ENCODE data around the gene KCNMA1.

KCNMA1 gene

DNA sequence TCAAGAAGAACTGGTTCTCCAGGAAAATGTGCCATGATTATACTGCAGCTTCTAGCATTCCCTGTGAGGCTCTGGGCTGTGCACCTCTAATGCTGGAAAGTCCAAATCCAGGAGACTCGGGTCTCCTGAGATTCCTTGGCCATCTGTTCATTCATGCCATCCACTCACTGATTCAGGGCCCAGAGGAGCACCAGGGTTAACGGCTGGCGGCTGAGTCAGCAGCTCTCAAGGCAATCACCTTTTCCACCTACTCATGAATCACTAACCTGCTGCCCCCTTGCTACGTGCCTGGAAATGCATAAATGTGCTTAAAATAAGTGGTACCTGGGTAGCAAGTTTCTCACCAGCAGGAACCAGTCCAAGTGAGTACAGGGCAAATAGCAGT is 132.7 kb downstream of the KCNMA1 start:
- H4K8ac ChIP-seq (ENCODE audit: low read length) = peak overlapping the region; percentile 66
- H3K79me1 ChIP-seq (replicated peaks; ENCODE audit: low read length, poor library complexity, severe bottlenecking) = peaks cover 13% of the 10 kb centered on the region
- peaks cover 26% of the 10 kb centered on the region for H3K4me1 ChIP-seq (ENCODE audit: control insufficient read depth, insufficient read depth, low read depth, low read length)
- H2AK5ac ChIP-seq (ENCODE audit: low read length, severe bottlenecking) = peak overlapping the region; percentile 17
- no peaks in the 10 kb centered on the region for H3K27me3 ChIP-seq (ENCODE audit: control insufficient read depth in 1 of 2, insufficient read depth in 1 of 2, low read length in 2 of 2)
- H3K14ac ChIP-seq (ENCODE audit: low read length in 2 of 2) = no peak overlapping the region
- H2BK15ac ChIP-seq (ENCODE audit: low read depth, poor library complexity, severe bottlenecking) = peak overlapping the region; percentile 53
- peak overlapping the region; percentile 79 to 97 for H2BK12ac ChIP-seq (ENCODE audit: low read length in 2 of 2)
- H3K23ac ChIP-seq (ENCODE audit: low read length in 2 of 2) = no peak overlapping the region
- 35% methylated on average over 3 of the region's 4 CpGs for WGBS
- H4K91ac ChIP-seq (ENCODE audit: low read length) = peak overlapping the region; percentile 52
- H3K4me2 ChIP-seq (ENCODE audit: low read length, poor library complexity, severe bottlenecking) = no peak overlapping the region
- H3K9ac ChIP-seq (ENCODE audit: low read length) = peak overlapping the region; percentile 65
- DNase-seq = peak; percentile 57
- H3K18ac ChIP-seq (ENCODE audit: low read depth in 1 of 2, low read length in 2 of 2) = peak overlapping the region; percentile 31 to 91
- H2AFZ ChIP-seq (ENCODE audit: low read depth, low read length) = no peak overlapping the region
- H2BK120ac ChIP-seq (ENCODE audit: low read depth, low read length) = peak overlapping the region; percentile 84
- no peak overlapping the region for H2BK5ac ChIP-seq (ENCODE audit: low read depth, low read length, poor library complexity, severe bottlenecking)
- H3K27ac ChIP-seq (ENCODE audit: low read length, poor library complexity, severe bottlenecking) = peak overlapping the region; percentile 91
- peak overlapping the region in 1 of 2 experiments; percentile 39 for H3K4me3 ChIP-seq (ENCODE audit: insufficient read depth in 1 of 2, low read depth in 1 of 2, low read length in 2 of 2)
- H3K36me3 ChIP-seq (ENCODE audit: control insufficient read depth in 1 of 2, insufficient read depth in 2 of 2, low read depth in 1 of 2, low read length in 2 of 2) = no peaks in the 10 kb centered on the region
- no peaks in the 10 kb centered on the region for H3K9me3 ChIP-seq (ENCODE audit: control insufficient read depth, low read length)
- peak overlapping the region in 1 of 2 experiments; percentile 6 for H3K4ac ChIP-seq (ENCODE audit: low read depth in 1 of 2, low read length in 2 of 2)

DNA sequence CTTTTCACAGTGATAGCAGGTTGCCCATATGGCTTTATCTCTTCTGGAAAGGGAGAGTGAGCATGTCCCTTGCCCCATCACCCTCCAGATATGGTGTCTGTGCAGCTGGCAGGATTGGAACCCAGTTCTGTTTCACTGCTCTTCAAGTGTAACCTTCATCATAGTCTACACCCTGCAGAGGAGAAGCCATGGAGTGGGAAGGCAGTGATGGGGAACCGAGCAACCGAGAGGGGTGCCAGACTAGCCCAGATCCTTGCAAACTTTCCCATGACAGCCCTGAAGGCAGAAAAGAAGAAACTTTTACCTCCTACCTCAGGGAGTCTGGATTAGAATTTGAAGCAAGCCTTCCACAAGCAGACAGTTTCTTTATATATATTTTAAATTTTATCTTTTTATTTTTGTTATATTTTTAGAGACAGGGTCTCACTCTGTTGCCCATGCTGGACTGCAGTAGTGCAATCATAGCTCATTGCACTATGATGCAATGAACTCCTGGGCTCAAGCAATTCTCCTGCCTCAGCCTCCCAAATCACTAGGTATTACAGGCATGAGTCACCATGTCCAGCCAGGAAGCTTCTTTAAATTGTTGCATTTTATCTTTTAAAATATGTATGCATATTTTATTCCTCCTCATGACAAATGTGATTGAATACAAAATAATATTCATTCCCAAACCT is 133.3 kb downstream of the KCNMA1 start:
- peak overlapping the region; percentile 51 for H2BK120ac ChIP-seq (ENCODE audit: low read depth, low read length)
- peaks cover 10% of the 10 kb centered on the region for H3K79me1 ChIP-seq (replicated peaks; ENCODE audit: low read length, poor library complexity, severe bottlenecking)
- peak overlapping the region; percentile 7 for H2AK5ac ChIP-seq (ENCODE audit: low read length, severe bottlenecking)
- H3K23ac ChIP-seq (ENCODE audit: low read length in 2 of 2) = peak overlapping the region in 1 of 2 experiments; percentile 77
- H3K4me1 ChIP-seq (ENCODE audit: control insufficient read depth, insufficient read depth, low read depth, low read length) = peaks cover 26% of the 10 kb centered on the region
- H2BK15ac ChIP-seq (ENCODE audit: low read depth, poor library complexity, severe bottlenecking) = peak overlapping the region; percentile 66
- H2BK12ac ChIP-seq (ENCODE audit: low read length in 2 of 2) = peak overlapping the region; percentile 50 to 80
- peak overlapping the region; percentile 70 for H4K91ac ChIP-seq (ENCODE audit: low read length)
- peak overlapping the region; percentile 91 for H3K27ac ChIP-seq (ENCODE audit: low read length, poor library complexity, severe bottlenecking)
- H3K9ac ChIP-seq (ENCODE audit: low read length) = peak overlapping the region; percentile 65
- no peaks in the 10 kb centered on the region for H3K27me3 ChIP-seq (ENCODE audit: control insufficient read depth in 1 of 2, insufficient read depth in 1 of 2, low read length in 2 of 2)
- 85% methylated on average over 2 of the region's 2 CpGs for WGBS
- no peak overlapping the region for H2AFZ ChIP-seq (ENCODE audit: low read depth, low read length)
- H3K4me2 ChIP-seq (ENCODE audit: low read length, poor library complexity, severe bottlenecking) = no peak overlapping the region
- DNase-seq = peak; percentile 50
- no peak overlapping the region for H3K4ac ChIP-seq (ENCODE audit: low read depth in 1 of 2, low read length in 2 of 2)
- no peaks in the 10 kb centered on the region for H3K36me3 ChIP-seq (ENCODE audit: control insufficient read depth in 1 of 2, insufficient read depth in 2 of 2, low read depth in 1 of 2, low read length in 2 of 2)
- peak overlapping the region; percentile 46 to 88 for H3K18ac ChIP-seq (ENCODE audit: low read depth in 1 of 2, low read length in 2 of 2)
- H3K14ac ChIP-seq (ENCODE audit: low read length in 2 of 2) = peak overlapping the region in 1 of 2 experiments; percentile 69
- H4K8ac ChIP-seq (ENCODE audit: low read length) = no peak overlapping the region
- H3K4me3 ChIP-seq (ENCODE audit: insufficient read depth in 1 of 2, low read depth in 1 of 2, low read length in 2 of 2) = no peak overlapping the region
- no peak overlapping the region for H2BK5ac ChIP-seq (ENCODE audit: low read depth, low read length, poor library complexity, severe bottlenecking)
- no peaks in the 10 kb centered on the region for H3K9me3 ChIP-seq (ENCODE audit: control insufficient read depth, low read length)

DNA sequence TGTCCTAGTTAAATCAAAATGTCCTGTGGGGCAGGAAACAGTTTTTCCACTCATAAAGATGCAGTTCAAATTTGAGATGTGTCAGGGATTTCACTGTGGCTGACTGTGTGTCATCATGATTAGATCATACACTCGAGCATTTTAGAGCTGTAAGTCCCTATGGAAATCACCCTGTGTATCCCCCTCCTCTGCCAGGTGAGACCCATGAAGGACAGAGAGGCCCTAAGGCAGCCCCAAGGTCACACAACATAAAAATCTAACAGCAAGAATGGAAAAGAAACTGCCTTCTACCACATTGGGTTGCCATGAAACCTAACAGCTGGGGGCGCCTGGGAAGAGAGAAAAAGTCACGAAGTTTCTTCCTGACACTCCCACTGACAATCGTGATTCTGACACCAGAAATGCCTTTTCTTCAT is 135.8 kb downstream of the KCNMA1 start:
- H3K23ac ChIP-seq (ENCODE audit: low read length in 2 of 2) = no peak overlapping the region
- H3K27me3 ChIP-seq (ENCODE audit: control insufficient read depth in 1 of 2, insufficient read depth in 1 of 2, low read length in 2 of 2) = no peaks in the 10 kb centered on the region
- peak overlapping the region; percentile 27 for H4K8ac ChIP-seq (ENCODE audit: low read length)
- H2AFZ ChIP-seq (ENCODE audit: low read depth, low read length) = no peak overlapping the region
- peak; percentile 73 for DNase-seq
- peak overlapping the region; percentile 81 for H3K9ac ChIP-seq (ENCODE audit: low read length)
- H3K4me1 ChIP-seq (ENCODE audit: control insufficient read depth, insufficient read depth, low read depth, low read length) = peaks cover 28% of the 10 kb centered on the region
- H2AK5ac ChIP-seq (ENCODE audit: low read length, severe bottlenecking) = peak overlapping the region; percentile 27
- peak overlapping the region in 1 of 2 experiments; percentile 28 for H3K4me3 ChIP-seq (ENCODE audit: insufficient read depth in 1 of 2, low read depth in 1 of 2, low read length in 2 of 2)
- no peak overlapping the region for H2BK5ac ChIP-seq (ENCODE audit: low read depth, low read length, poor library complexity, severe bottlenecking)
- H2BK12ac ChIP-seq (ENCODE audit: low read length in 2 of 2) = peak overlapping the region; percentile 61 to 75
- no peaks in the 10 kb centered on the region for H3K9me3 ChIP-seq (ENCODE audit: control insufficient read depth, low read length)
- WGBS = 27% methylated on average over 4 of the region's 4 CpGs
- H2BK120ac ChIP-seq (ENCODE audit: low read depth, low read length) = peak overlapping the region; percentile 82
- H3K27ac ChIP-seq (ENCODE audit: low read length, poor library complexity, severe bottlenecking) = no peak overlapping the region
- peak overlapping the region; percentile 35 to 44 for H3K18ac ChIP-seq (ENCODE audit: low read depth in 1 of 2, low read length in 2 of 2)
- no peak overlapping the region for H2BK15ac ChIP-seq (ENCODE audit: low read depth, poor library complexity, severe bottlenecking)
- no peak overlapping the region for H3K4me2 ChIP-seq (ENCODE audit: low read length, poor library complexity, severe bottlenecking)
- no peaks in the 10 kb centered on the region for H3K36me3 ChIP-seq (ENCODE audit: control insufficient read depth in 1 of 2, insufficient read depth in 2 of 2, low read depth in 1 of 2, low read length in 2 of 2)
- no peak overlapping the region for H3K14ac ChIP-seq (ENCODE audit: low read length in 2 of 2)
- peak overlapping the region; percentile 42 to 52 for H3K4ac ChIP-seq (ENCODE audit: low read depth in 1 of 2, low read length in 2 of 2)
- peak overlapping the region; percentile 40 for H4K91ac ChIP-seq (ENCODE audit: low read length)
- H3K79me1 ChIP-seq (replicated peaks; ENCODE audit: low read length, poor library complexity, severe bottlenecking) = peaks cover 8% of the 10 kb centered on the region

GRCh38 chr10:77501152-77501845 is 136.3 kb downstream of the KCNMA1 start:
- Histone ChIP-seq H2BK12ac (ENCODE audit: low read length in 2 of 2) (peak overlapping the region; percentile 61 to 75), H2BK15ac (ENCODE audit: low read depth, poor library complexity, severe bottlenecking) (peak overlapping the region; percentile 4), H3K14ac (ENCODE audit: low read length in 2 of 2) (peak overlapping the region in 1 of 2 experiments; percentile 57), H2BK5ac (ENCODE audit: low read depth, low read length, poor library complexity, severe bottlenecking) (no peak overlapping the region), H2AK5ac (ENCODE audit: low read length, severe bottlenecking) (no peak overlapping the region), H4K91ac (ENCODE audit: low read length) (peak overlapping the region; percentile 71), H3K9ac (ENCODE audit: low read length) (peak overlapping the region; percentile 81), H3K23ac (ENCODE audit: low read length in 2 of 2) (no peak overlapping the region), H3K36me3 (ENCODE audit: control insufficient read depth in 1 of 2, insufficient read depth in 2 of 2, low read depth in 1 of 2, low read length in 2 of 2) (no peaks in the 10 kb centered on the region), H3K4me2 (ENCODE audit: low read length, poor library complexity, severe bottlenecking) (no peak overlapping the region), H3K4me1 (ENCODE audit: control insufficient read depth, insufficient read depth, low read depth, low read length) (peaks cover 31% of the 10 kb centered on the region), H3K79me1 (replicated peaks; ENCODE audit: low read length, poor library complexity, severe bottlenecking) (peaks cover 8% of the 10 kb centered on the region), H3K9me3 (ENCODE audit: control insufficient read depth, low read length) (no peaks in the 10 kb centered on the region), H3K4me3 (ENCODE audit: insufficient read depth in 1 of 2, low read depth in 1 of 2, low read length in 2 of 2) (peak overlapping the region in 1 of 2 experiments; percentile 28), H3K27me3 (ENCODE audit: control insufficient read depth in 1 of 2, insufficient read depth in 1 of 2, low read length in 2 of 2) (no peaks in the 10 kb centered on the region), H3K4ac (ENCODE audit: low read depth in 1 of 2, low read length in 2 of 2) (peak overlapping the region in 1 of 2 experiments; percentile 42), H2AFZ (ENCODE audit: low read depth, low read length) (no peak overlapping the region), H3K18ac (ENCODE audit: low read depth in 1 of 2, low read length in 2 of 2) (peak overlapping the region; percentile 44 to 88), H3K27ac (ENCODE audit: low read length, poor library complexity, severe bottlenecking) (peak overlapping the region; percentile 7), H4K8ac (ENCODE audit: low read length) (peak overlapping the region; percentile 57), H2BK120ac (ENCODE audit: low read depth, low read length) (peak overlapping the region; percentile 82)
- peak; percentile 93 for DNase-seq
- 18% methylated on average over 7 of the region's 7 CpGs for WGBS

Measured in mesenchymal stem cell (in vitro differentiated cells and primary cell).